DMS 273 (cell line): ENCODE data around the gene TEX52.

Experiments
- DNase-seq: peaks from one replicate; lab custom pipeline; 2025; ENCODE audit not compliant: unreplicated experiment; lab: John Stamatoyannopoulos, UW

Gene TEX52

GRCh38 chr12:2801044-2801783, 55.6 kb downstream of the TEX52 start:
- peak; percentile 37 for DNase-seq

- no peak for DNase-seq
Measured at GRCh38 chr12:2800046-2800570, 56.7 kb downstream of the TEX52 start.
